Measurements from ENCODE around the gene BBS12.

The BBS12 gene

DNA sequence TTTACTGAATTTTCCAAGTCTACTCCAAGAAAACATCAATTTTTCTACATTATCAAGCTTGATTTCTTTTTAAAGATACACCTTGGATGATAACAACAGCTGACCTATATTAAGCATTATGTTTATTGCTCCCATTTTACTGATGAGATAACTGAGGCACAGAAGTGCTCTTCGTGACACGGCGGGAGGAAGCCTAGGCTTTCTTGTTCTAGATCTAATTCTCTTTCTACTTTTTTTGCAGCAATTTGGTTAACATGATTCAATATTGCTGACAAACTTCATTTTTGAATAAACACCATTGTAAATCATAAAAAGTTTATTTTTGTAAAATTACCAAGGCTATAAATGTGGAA, 33.8 kb downstream of the BBS12 start:
- no peak overlapping the region for H3K4me3 ChIP-seq (replicated peaks; ENCODE audit: low read depth, low read length)
- TF ChIP-seq, protein P1, sequence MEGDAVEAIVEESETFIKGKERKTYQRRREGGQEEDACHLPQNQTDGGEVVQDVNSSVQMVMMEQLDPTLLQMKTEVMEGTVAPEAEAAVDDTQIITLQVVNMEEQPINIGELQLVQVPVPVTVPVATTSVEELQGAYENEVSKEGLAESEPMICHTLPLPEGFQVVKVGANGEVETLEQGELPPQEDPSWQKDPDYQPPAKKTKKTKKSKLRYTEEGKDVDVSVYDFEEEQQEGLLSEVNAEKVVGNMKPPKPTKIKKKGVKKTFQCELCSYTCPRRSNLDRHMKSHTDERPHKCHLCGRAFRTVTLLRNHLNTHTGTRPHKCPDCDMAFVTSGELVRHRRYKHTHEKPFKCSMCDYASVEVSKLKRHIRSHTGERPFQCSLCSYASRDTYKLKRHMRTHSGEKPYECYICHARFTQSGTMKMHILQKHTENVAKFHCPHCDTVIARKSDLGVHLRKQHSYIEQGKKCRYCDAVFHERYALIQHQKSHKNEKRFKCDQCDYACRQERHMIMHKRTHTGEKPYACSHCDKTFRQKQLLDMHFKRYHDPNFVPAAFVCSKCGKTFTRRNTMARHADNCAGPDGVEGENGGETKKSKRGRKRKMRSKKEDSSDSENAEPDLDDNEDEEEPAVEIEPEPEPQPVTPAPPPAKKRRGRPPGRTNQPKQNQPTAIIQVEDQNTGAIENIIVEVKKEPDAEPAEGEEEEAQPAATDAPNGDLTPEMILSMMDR (IDR thresholded peaks at IDR 0.05; ENCODE audit: low read depth, low read length, missing control alignments): no peak
- no peak for DNase-seq (ENCODE audit: extremely low read depth, low read depth)

DNA sequence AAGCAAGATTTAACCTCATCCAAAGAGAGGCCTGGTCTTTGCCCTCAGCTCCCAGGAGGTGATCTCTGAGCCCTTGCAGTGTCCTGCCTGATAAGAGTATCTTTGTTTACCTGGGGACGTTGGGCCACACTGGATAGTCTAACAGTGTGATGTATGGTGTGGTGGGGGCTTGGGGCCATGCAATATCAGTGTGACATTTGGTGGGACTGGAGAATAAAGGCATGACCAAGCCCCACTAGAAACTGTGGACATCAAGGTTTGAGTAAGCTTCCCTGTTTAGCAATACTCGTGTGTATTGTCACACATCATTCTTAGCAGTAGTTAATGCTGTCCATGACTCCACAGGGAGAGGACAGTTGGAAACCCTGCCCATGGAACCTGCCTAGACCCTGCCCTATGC, 34.4 kb downstream of the BBS12 start:
- H3K4me3 ChIP-seq (replicated peaks; ENCODE audit: low read depth, low read length): no peak overlapping the region
- DNase-seq (ENCODE audit: extremely low read depth, low read depth): no peak
- TF ChIP-seq, protein P1 (IDR thresholded peaks at IDR 0.05; ENCODE audit: low read depth, low read length, missing control alignments): no peak

DNA sequence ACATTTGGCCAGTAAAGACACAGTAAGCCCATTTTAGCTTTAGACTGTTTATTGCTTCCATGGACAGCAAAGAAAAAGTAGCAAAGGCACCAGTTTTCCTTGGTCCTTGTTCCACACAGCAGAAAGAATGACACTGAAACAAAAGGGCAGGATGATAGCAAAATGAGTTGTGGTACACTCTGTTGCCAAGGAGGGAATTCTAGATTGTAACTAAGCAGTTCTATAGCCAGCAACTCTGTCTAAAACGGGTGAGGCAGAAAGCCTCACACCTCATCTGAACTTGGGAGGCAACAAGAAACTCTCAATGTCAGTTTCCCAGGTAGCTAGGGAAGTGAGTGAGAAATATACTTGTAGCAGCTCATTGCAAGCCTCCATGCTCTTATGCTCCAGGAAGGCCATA, 39.2 kb downstream of the BBS12 start:
- TF ChIP-seq, protein P1 (IDR thresholded peaks at IDR 0.05; ENCODE audit: low read depth, low read length, missing control alignments): no peak
- no peak overlapping the region for H3K4me3 ChIP-seq (replicated peaks; ENCODE audit: low read depth, low read length)
- no peak for DNase-seq (ENCODE audit: extremely low read depth, low read depth)

DNA sequence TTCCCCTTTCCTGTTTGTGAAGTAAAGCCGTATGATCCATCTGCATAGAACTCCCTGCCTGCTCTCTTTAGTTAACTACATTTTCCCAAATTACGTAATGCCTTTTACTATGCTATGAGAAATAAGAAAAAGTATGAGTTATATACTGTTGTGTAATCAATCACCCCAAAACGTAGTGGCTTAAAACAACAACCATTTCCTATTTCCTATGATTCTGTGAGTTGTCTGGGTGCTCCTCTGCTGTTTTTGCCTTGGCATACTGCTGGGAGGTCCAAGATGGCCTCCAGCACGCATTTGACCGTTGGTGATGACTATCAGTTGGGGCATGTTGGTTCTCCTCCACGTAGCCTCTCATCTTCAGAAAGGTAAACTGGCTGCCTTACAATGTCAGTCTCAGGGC, 39.8 kb downstream of the BBS12 start:
- TF ChIP-seq, protein P1 (IDR thresholded peaks at IDR 0.05; ENCODE audit: low read depth, low read length, missing control alignments): no peak
- H3K4me3 ChIP-seq (replicated peaks; ENCODE audit: low read depth, low read length): no peak overlapping the region
- no peak for DNase-seq (ENCODE audit: extremely low read depth, low read depth)

DNA sequence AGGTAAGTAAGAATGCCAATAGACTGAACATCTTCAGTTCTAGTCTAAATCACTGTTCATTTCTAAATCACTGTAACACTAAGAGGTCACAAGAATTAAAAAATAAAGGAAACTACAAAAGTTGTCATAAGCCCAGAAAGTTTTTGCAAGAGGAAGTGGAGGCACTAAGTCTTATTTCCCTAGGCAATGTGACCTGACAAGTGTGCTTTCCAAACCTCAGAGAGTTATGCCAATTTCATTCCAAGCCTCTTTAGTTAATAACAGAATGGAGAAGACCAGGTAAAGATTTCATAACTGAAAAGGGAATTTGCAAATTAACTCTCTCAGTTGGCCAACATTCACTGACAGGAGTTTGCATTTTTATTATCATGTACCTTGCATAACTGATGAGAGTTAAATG, 40.5 kb downstream of the BBS12 start:
- no peak overlapping the region for H3K4me3 ChIP-seq (replicated peaks; ENCODE audit: low read depth, low read length)
- TF ChIP-seq, protein P1 (IDR thresholded peaks at IDR 0.05; ENCODE audit: low read depth, low read length, missing control alignments): no peak
- no peak for DNase-seq (ENCODE audit: extremely low read depth, low read depth)

DNA sequence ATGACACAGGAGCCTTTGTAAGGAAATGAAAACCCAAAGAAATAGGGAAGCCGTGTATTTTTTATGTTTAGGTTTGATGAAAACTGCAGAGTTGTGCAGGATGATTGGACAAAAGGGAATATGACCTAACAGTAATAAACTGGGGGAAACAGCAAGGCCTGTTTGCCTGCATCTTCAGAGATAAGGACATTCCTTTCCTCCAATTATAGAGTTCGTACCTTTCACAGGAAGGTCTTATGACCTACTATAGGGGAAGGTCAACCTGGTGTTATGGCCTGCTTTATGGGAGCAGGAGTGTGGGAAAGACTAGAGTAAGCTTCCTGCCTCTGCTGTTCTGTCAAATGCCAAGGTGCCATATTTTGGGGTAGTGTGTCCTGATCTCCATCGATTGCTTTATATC, 42.5 kb downstream of the BBS12 start:
- DNase-seq (ENCODE audit: extremely low read depth, low read depth): no peak
- TF ChIP-seq, protein P1 (IDR thresholded peaks at IDR 0.05; ENCODE audit: low read depth, low read length, missing control alignments): no peak
- no peak overlapping the region for H3K4me3 ChIP-seq (replicated peaks; ENCODE audit: low read depth, low read length)
